ENCODE results near the gene OLFM2. TPM values are rescaled to one million over a fixed set of nuclear protein-coding genes. Genes with fewer than 3 reads are reported as not detected.

OLFM2 gene
- total and polyA plus RNA-seq, 4 experiments from 2014 or later, result 5.0 to 10.4 (median 9.4) TPM

DNA sequence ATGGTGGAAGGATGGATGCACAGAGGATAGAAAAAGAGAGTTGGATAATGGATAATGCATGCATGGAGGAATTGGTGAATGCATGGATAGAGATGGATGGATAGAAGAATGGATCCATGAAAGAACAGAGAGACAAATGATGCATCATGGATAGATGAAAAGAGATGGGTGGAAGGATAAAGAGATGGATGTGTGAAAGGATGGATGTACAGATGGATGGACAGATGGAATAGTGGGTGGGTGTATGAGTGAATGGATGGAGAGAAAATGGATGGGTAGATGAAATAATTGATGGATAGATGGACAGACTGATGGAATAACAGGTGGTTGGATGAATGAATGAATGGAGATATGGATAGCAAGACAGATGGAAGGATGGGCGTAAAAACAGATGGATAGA, 25.7 kb downstream of the OLFM2 start:
- Mint-ChIP-seq H3K27ac (no peak overlapping the region), H3K4me3 (no peak overlapping the region), H3K4me1 (peaks cover 4 to 14% (median 5%) of the 10 kb centered on the region in 4 donors), H3K36me3 (no peaks in the 10 kb centered on the region), H3K9me3 (no peaks in the 10 kb centered on the region), H3K27me3 (peaks cover 6 to 15% of the 10 kb centered on the region in 2 donors)
- peaks cover 20% of the 10 kb centered on the region for H3K27me3 ChIP-seq (ENCODE audit: insufficient read depth, low read length)
- peaks cover 15% of the 10 kb centered on the region for H3K4me1 ChIP-seq (ENCODE audit: insufficient read depth, low read length)
- intact Hi-C loops (cut with micrococcal nuclease), result no loop called here
- H3K27ac ChIP-seq (ENCODE audit: low read depth, low read length), result no peak overlapping the region
- H3K9me3 ChIP-seq (ENCODE audit: control insufficient read depth in 1 of 2, low read length in 2 of 2), result no peaks in the 10 kb centered on the region
- no peak for DNase-seq
- H3K36me3 ChIP-seq (ENCODE audit: insufficient read depth, low read length), result no peaks in the 10 kb centered on the region
- ChIA-PET POLR2A (ENCODE audit: partially characterized antibody) (no interaction called here), CTCF (ENCODE audit: partially characterized antibody) (no interaction called here)
- no peak overlapping the region for H3K4me3 ChIP-seq (ENCODE audit: low read length in 2 of 2)

DNA sequence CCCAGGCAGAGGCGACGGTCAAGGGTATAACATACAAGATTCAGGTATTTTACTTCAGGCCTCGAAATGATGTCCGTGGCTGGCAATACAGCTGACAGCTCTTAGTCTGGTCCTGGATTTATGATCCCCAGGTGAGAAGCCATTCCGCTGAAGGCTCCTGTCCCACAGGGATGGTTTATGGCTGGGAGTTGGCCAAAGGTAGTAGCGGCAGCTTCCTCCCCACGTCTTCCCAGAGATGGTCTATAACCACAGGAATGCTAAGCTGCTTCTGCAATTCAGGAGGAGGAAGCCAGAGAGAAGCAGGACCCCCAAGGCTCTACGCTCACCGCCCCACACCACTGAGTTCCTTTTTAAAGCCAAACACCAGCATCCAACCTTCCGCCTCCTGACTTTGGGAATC, 27.1 kb downstream of the OLFM2 start:
- H3K36me3 Mint-ChIP-seq, result no peaks in the 10 kb centered on the region
- H3K27ac Mint-ChIP-seq, result no peak overlapping the region
- no peaks in the 10 kb centered on the region for H3K9me3 Mint-ChIP-seq
- Histone ChIP-seq H3K4me3 (ENCODE audit: low read length in 2 of 2) (no peak overlapping the region), H3K27me3 (ENCODE audit: insufficient read depth, low read length) (peaks cover 20% of the 10 kb centered on the region), H3K36me3 (ENCODE audit: insufficient read depth, low read length) (no peaks in the 10 kb centered on the region), H3K27ac (ENCODE audit: low read depth, low read length) (no peak overlapping the region), H3K4me1 (ENCODE audit: insufficient read depth, low read length) (peaks cover 9% of the 10 kb centered on the region), H3K9me3 (ENCODE audit: control insufficient read depth in 1 of 2, low read length in 2 of 2) (no peaks in the 10 kb centered on the region)
- intact Hi-C loops (cut with micrococcal nuclease), result no loop called here
- H3K4me1 Mint-ChIP-seq, result peaks cover 4 to 7% (median 5%) of the 10 kb centered on the region in 4 donors
- no peak overlapping the region for H3K4me3 Mint-ChIP-seq
- DNase-seq, result no peak
- ChIA-PET CTCF (ENCODE audit: partially characterized antibody) (no interaction called here), POLR2A (ENCODE audit: partially characterized antibody) (no interaction called here)
- H3K27me3 Mint-ChIP-seq, result peaks cover 6 to 13% of the 10 kb centered on the region in 2 donors

DNA sequence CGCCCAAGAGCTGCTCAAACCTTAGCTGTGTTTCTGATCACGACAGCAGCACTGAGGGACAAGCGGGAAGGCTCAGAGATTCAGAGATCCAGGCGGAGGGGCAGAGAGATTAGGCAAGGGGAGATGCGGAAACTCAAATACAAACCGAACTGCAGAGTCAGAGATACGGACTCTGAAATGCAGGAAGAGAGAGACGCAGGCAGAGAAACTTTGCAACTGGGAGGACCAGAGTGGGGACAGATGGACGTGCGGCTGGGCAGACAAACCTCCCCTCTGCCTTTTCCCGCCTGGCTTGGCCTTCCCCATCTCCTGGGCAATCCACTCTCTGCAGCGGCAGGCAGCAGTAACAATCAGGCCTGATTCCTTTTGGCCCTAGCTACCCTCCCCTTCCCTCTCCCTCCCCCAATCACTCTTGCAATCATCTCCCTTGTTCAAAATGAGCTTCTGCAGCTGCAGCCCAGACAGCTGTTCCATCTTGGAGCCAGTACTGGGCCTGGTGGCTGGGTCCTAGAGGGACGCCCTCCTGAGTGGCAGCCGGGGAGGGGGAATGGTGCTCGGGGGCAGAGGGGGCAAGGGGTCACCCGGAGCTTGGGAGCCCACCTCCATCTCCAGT, 29.7 kb downstream of the OLFM2 start:
- Histone ChIP-seq H3K27ac (ENCODE audit: low read depth, low read length) (no peak overlapping the region), H3K4me3 (ENCODE audit: low read length in 2 of 2) (no peak overlapping the region), H3K9me3 (ENCODE audit: control insufficient read depth in 1 of 2, low read length in 2 of 2) (no peaks in the 10 kb centered on the region), H3K36me3 (ENCODE audit: insufficient read depth, low read length) (no peaks in the 10 kb centered on the region), H3K27me3 (ENCODE audit: insufficient read depth, low read length) (peaks cover 5% of the 10 kb centered on the region), H3K4me1 (ENCODE audit: insufficient read depth, low read length) (no peaks in the 10 kb centered on the region)
- intact Hi-C loops (cut with micrococcal nuclease), result no loop called here
- ChIA-PET POLR2A (ENCODE audit: partially characterized antibody) (no interaction called here), CTCF (ENCODE audit: partially characterized antibody) (interaction anchor here (1.0 to 1.1 kb wide), 2 partner anchors 9 to 22 kb away, joined by 3 read pairs; no protein-coding TSS in a partner anchor)
- H3K36me3 Mint-ChIP-seq, result no peaks in the 10 kb centered on the region
- peak overlapping the region in 1 of 7 donors; percentile 54 for H3K27ac Mint-ChIP-seq
- H3K4me1 Mint-ChIP-seq, result no peaks in the 10 kb centered on the region
- H3K27me3 Mint-ChIP-seq, result peaks cover 3 to 19% of the 10 kb centered on the region in 2 donors
- H3K4me3 Mint-ChIP-seq, result no peak overlapping the region
- no peak for DNase-seq
- H3K9me3 Mint-ChIP-seq, result no peaks in the 10 kb centered on the region

DNA sequence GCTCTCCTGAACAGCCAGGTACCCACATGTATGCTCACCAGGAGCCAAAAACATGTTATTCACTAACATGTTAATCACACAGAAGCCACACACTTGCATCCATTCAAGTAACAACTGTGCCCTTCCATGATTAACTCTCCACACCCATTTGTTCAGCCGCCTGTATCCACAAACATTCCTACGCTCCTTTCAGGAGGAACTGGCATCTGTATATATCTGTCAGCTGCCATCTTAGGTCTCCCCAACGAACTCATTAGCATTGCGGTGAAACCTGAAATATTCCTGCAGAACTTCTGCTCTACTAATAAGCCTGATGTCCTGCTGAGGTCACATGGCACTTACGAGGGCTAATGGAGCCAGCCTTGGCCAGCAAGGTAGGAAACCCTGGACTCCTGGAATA, 33.0 kb downstream of the OLFM2 start:
- POLR2A ChIA-PET (ENCODE audit: partially characterized antibody), result no interaction called here
- Mint-ChIP-seq H3K36me3 (no peaks in the 10 kb centered on the region), H3K27me3 (peaks cover 4 to 19% of the 10 kb centered on the region in 2 donors), H3K4me1 (peaks cover 0 to 2% (median 0%) of the 10 kb centered on the region in 4 donors), H3K9me3 (peaks cover 0 to 2% (median 0%) of the 10 kb centered on the region in 8 donors), H3K27ac (no peak overlapping the region), H3K4me3 (no peak overlapping the region)
- no peak for DNase-seq
- Histone ChIP-seq H3K4me1 (ENCODE audit: insufficient read depth, low read length) (no peaks in the 10 kb centered on the region), H3K36me3 (ENCODE audit: insufficient read depth, low read length) (no peaks in the 10 kb centered on the region), H3K27ac (ENCODE audit: low read depth, low read length) (no peak overlapping the region), H3K27me3 (ENCODE audit: insufficient read depth, low read length) (no peaks in the 10 kb centered on the region), H3K4me3 (ENCODE audit: low read length in 2 of 2) (no peak overlapping the region), H3K9me3 (ENCODE audit: control insufficient read depth in 1 of 2, low read length in 2 of 2) (no peaks in the 10 kb centered on the region)
- intact Hi-C loops (cut with micrococcal nuclease), result no loop called here
- CTCF ChIA-PET (ENCODE audit: partially characterized antibody), result interaction anchor here (1.4 kb wide), 1 partner anchor 124 kb away, joined by 3 read pairs; no protein-coding TSS in a partner anchor

DNA sequence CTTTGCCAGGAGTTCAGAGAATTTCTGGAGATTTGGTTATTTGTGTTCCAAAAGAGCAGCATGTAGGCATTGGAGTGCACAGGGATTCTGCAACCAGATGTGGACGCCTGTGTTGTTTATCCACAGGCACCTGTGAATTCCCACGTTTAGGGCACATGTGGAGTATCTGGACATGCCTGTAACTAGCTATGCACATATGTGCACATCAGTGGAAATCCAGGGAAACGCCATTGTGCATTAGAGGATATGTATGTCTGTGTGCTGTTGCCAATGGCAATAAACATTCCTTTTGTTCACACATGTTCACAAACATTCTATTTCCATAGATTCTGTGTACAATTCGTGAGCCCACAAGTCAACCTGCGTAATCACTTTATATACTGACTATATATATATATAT, 34.7 kb downstream of the OLFM2 start:
- no peaks in the 10 kb centered on the region for H3K36me3 Mint-ChIP-seq
- no peak overlapping the region for H3K27ac ChIP-seq (ENCODE audit: low read depth, low read length)
- peaks cover 0 to 2% (median 0%) of the 10 kb centered on the region in 4 donors for H3K4me1 Mint-ChIP-seq
- no peak overlapping the region for H3K27ac Mint-ChIP-seq
- H3K4me1 ChIP-seq (ENCODE audit: insufficient read depth, low read length), result no peaks in the 10 kb centered on the region
- no peaks in the 10 kb centered on the region for H3K9me3 ChIP-seq (ENCODE audit: control insufficient read depth in 1 of 2, low read length in 2 of 2)
- no peak overlapping the region for H3K4me3 ChIP-seq (ENCODE audit: low read length in 2 of 2)
- intact Hi-C loops (cut with micrococcal nuclease), result no loop called here
- H3K9me3 Mint-ChIP-seq, result peaks cover 0 to 2% (median 0%) of the 10 kb centered on the region in 8 donors
- ChIA-PET CTCF (ENCODE audit: partially characterized antibody) (interaction anchor here (1.5 kb wide), 1 partner anchor 29 kb away, joined by 4 read pairs; no protein-coding TSS in a partner anchor), POLR2A (ENCODE audit: partially characterized antibody) (no interaction called here)
- H3K4me3 Mint-ChIP-seq, result no peak overlapping the region
- no peak for DNase-seq
- no peaks in the 10 kb centered on the region for H3K36me3 ChIP-seq (ENCODE audit: insufficient read depth, low read length)
- peaks cover 4 to 19% of the 10 kb centered on the region in 2 donors for H3K27me3 Mint-ChIP-seq
- no peaks in the 10 kb centered on the region for H3K27me3 ChIP-seq (ENCODE audit: insufficient read depth, low read length)

DNA sequence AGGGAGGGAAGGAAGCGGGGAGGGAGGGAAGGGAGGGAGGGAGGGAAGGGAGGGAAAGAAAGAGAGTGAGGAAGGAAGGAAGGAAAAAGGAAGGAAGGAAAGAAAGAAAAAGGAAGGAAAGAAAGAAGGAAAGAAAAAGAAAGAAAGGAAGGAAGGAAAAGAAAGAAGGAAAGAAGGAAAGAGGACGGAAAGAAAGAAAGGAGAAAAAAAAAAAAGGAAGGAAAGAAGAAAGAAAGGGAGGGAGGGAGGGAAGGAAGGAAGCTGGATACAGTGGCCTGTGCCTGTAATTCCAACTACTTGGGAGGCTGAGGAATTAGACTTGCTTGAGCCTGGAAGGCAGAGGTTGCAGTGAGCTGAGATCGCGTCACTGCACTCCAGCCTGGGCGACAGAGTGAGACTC, 35.3 kb downstream of the OLFM2 start:
- H3K4me1 Mint-ChIP-seq, result peaks cover 0 to 2% (median 0%) of the 10 kb centered on the region in 4 donors
- Histone ChIP-seq H3K27me3 (ENCODE audit: insufficient read depth, low read length) (no peaks in the 10 kb centered on the region), H3K4me3 (ENCODE audit: low read length in 2 of 2) (no peak overlapping the region), H3K36me3 (ENCODE audit: insufficient read depth, low read length) (no peaks in the 10 kb centered on the region), H3K4me1 (ENCODE audit: insufficient read depth, low read length) (no peaks in the 10 kb centered on the region), H3K9me3 (ENCODE audit: control insufficient read depth in 1 of 2, low read length in 2 of 2) (no peaks in the 10 kb centered on the region), H3K27ac (ENCODE audit: low read depth, low read length) (no peak overlapping the region)
- H3K27me3 Mint-ChIP-seq, result peaks cover 4 to 19% of the 10 kb centered on the region in 2 donors
- no peaks in the 10 kb centered on the region for H3K36me3 Mint-ChIP-seq
- H3K9me3 Mint-ChIP-seq, result peaks cover 0 to 2% (median 0%) of the 10 kb centered on the region in 8 donors
- ChIA-PET POLR2A (ENCODE audit: partially characterized antibody) (interaction anchor here (0.7 to 0.9 kb wide), 2 partner anchors 43 to 50 kb away, joined by 4 to 5 read pairs; no protein-coding TSS in a partner anchor), CTCF (ENCODE audit: partially characterized antibody) (interaction anchor here (1.0 kb wide), 1 partner anchor 16 kb away, joined by 3 read pairs; no protein-coding TSS in a partner anchor)
- H3K27ac Mint-ChIP-seq, result no peak overlapping the region
- DNase-seq, result no peak
- no peak overlapping the region for H3K4me3 Mint-ChIP-seq
- intact Hi-C loops (cut with micrococcal nuclease), result no loop called here

DNA sequence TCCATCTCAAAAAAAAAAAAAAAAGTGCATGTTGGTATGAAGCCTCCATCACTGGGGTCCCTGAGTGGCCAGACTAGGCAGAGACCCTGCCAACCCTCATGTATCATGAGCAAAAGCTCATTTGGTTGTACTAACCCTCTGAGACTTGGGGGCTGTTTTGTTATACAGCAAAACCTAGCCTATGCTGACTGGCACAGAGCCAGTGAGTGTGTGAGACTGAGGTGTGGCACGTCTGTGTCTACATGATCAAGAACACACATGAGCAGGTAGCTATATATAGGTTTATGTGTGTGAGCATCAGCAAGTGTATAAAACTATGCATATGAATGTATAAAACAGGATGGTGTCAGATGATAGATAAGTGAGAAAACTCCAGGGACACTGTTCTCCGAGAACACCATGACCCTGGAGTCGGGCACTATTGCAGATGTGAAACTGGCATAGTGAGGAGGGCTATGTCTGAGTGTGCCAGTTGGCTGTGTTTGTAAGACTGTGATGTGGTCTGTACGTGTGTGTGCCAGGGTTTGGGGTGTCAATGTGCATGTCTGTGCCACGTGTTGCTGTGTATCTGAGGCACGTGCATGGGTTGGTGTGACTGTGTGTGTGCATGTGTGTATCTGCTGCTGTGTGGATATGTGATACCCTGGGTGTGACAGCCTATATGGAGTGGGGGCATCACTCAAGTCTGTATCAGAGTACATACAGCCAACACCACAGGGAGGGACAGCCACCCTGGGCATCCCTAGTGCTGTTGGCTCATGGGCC, 44.5 kb downstream of the OLFM2 start:
- no peak overlapping the region for H3K4me3 Mint-ChIP-seq
- Histone ChIP-seq H3K27me3 (ENCODE audit: insufficient read depth, low read length) (no peaks in the 10 kb centered on the region), H3K4me1 (ENCODE audit: insufficient read depth, low read length) (no peaks in the 10 kb centered on the region), H3K4me3 (ENCODE audit: low read length in 2 of 2) (no peak overlapping the region), H3K36me3 (ENCODE audit: insufficient read depth, low read length) (no peaks in the 10 kb centered on the region), H3K27ac (ENCODE audit: low read depth, low read length) (no peak overlapping the region), H3K9me3 (ENCODE audit: control insufficient read depth in 1 of 2, low read length in 2 of 2) (no peaks in the 10 kb centered on the region)
- peak overlapping the region in 1 of 7 donors; percentile 60 for H3K27ac Mint-ChIP-seq
- ChIA-PET CTCF (ENCODE audit: partially characterized antibody) (interaction anchor here (1.2 kb wide), 1 partner anchor 9 kb away, joined by 3 read pairs; no protein-coding TSS in a partner anchor), POLR2A (ENCODE audit: partially characterized antibody) (no interaction called here)
- H3K9me3 Mint-ChIP-seq, result no peaks in the 10 kb centered on the region
- intact Hi-C loops (cut with micrococcal nuclease), result no loop called here
- H3K36me3 Mint-ChIP-seq, result no peaks in the 10 kb centered on the region
- peaks cover 0 to 1% (median 0%) of the 10 kb centered on the region in 4 donors for H3K4me1 Mint-ChIP-seq
- peaks cover 5 to 6% of the 10 kb centered on the region in 2 donors for H3K27me3 Mint-ChIP-seq
- DNase-seq, result no peak

All from CD4-positive, alpha-beta memory T cell (primary cell).